GM12878 (cell line): ENCODE results near the gene GPR78. TPM values are rescaled to one million over a fixed set of nuclear protein-coding genes. Genes with fewer than 3 reads are reported as not detected.

ENCODE experiments used
- ATAC-seq: fragments of 200-7000 bp; cut with Tn5 transposase; 3 replicates; pipeline ENCODE4 v1.9.1; 2020; ENCODE audit warnings: mild to moderate bottlenecking, moderate library complexity
- BruUV-seq: library from RNA; stranded (reverse); fragments of 400-500 nt; replicated peaks from 2 replicates; lab custom pipeline; 2021; lab: Mats Ljungman, UMichigan
- CTCF ChIA-PET: fragments of 300-600 bp; sonication (Branson Sonifier 250); formaldehyde crosslinking; extraction: SDS; loops from one replicate; lab custom pipeline; 2021; ENCODE audit warnings: inconsistent platforms; lab: Yijun Ruan, JAX
- POLR2A ChIA-PET: fragments of 350-600 bp; formaldehyde crosslinking; extraction: SDS; loops from one replicate; lab custom pipeline; 2021; ENCODE audit warnings: inconsistent platforms; lab: Charles Lee
- RAD21 ChIA-PET: fragments of 300-600 bp; sonication (Branson Sonifier 250); formaldehyde crosslinking; loops from one replicate; lab custom pipeline; 2023; ENCODE audit warnings: antibody characterized with exemption; ENCODE audit not compliant: unreplicated experiment; lab: Charles Lee
- SMC1A ChIA-PET: fragments of 300-600 bp; sonication (Branson Sonifier 250); formaldehyde crosslinking; loops from one replicate; lab custom pipeline; 2023; ENCODE audit not compliant: unreplicated experiment, uncharacterized antibody; lab: Charles Lee
- DNase-seq: peaks from one replicate; pipeline ENCODE4 v3.0.0-alpha.2; 2011; ENCODE audit warnings: low read depth, low spot score
- FAIRE-seq: peaks from 3 replicates; lab custom pipeline; 2011; peaks lifted over from hg19 to GRCh38; lab: Jason Lieb, UNC
- H2AFZ ChIP-seq: 2 replicates; pipeline ENCODE4 v1.6.0; 2011; ENCODE audit warnings: low read depth, low read length, control low read depth; ENCODE audit not compliant: control insufficient read depth
- H3K27ac ChIP-seq: 2 replicates; pipeline ENCODE4 v1.5.1; 2011; ENCODE audit warnings: control low read depth; ENCODE audit not compliant: control insufficient read depth, insufficient read depth
- H3K27me3 ChIP-seq, 2 experiments: replicated peaks in 1 of 2; 2 replicates each; pipeline versions ENCODE4 v1.6.0 to v1.6.1; 2011; ENCODE audit warnings: low read length in 1 of 2; ENCODE audit not compliant: control insufficient read depth in 2 of 2, insufficient read depth in 2 of 2
- H3K36me3 ChIP-seq, 2 experiments: 2 replicates each; pipeline ENCODE4 v1.5.1; 2011; ENCODE audit warnings: low read length in 1 of 2; ENCODE audit not compliant: control insufficient read depth in 2 of 2, insufficient read depth in 2 of 2
- H3K4me1 ChIP-seq: 2 replicates; pipeline ENCODE4 v1.6.1; 2011; ENCODE audit warnings: mild to moderate bottlenecking, low read length, moderate library complexity, mixed read lengths; ENCODE audit not compliant: control insufficient read depth, insufficient read depth
- H3K4me2 ChIP-seq: 2 replicates; pipeline ENCODE4 v1.6.0; 2011; ENCODE audit warnings: control low read depth; ENCODE audit not compliant: control insufficient read depth, insufficient read depth
- H3K4me3 ChIP-seq: fragments of 200-600 bp; sonication (generic); 2 replicates; pipeline ENCODE4 v1.5.1; 2016
- H3K79me2 ChIP-seq: 2 replicates; pipeline ENCODE4 v1.6.0; 2011; ENCODE audit warnings: low read length; ENCODE audit not compliant: control insufficient read depth, insufficient read depth
- H3K9ac ChIP-seq: 2 replicates; pipeline ENCODE4 v1.8.0; 2011; ENCODE audit warnings: low read length, control low read depth, mixed read lengths; ENCODE audit not compliant: control insufficient read depth, insufficient read depth
- H3K9me3 ChIP-seq: replicated peaks from 3 replicates; pipeline ENCODE4 v1.5.1; 2011; ENCODE audit warnings: mild to moderate bottlenecking, low read length; ENCODE audit not compliant: control insufficient read depth, insufficient read depth
- H4K20me1 ChIP-seq: 2 replicates; pipeline ENCODE4 v1.6.0; 2011; ENCODE audit not compliant: control insufficient read depth, insufficient read depth
- NFXL1 ChIP-seq: fragments of 450-650 bp; IDR thresholded peaks from 2 replicates; pipeline ENCODE4 v1.6.1; 2017; ENCODE audit warnings: antibody characterized with exemption, mild to moderate bottlenecking, borderline replicate concordance
- NR2C1 ChIP-seq: fragments of 450-650 bp; IDR thresholded peaks from 2 replicates; pipeline ENCODE4 v1.6.1; 2017; ENCODE audit warnings: antibody characterized with exemption, mild to moderate bottlenecking, moderate library complexity
- NRF1 ChIP-seq: conservative IDR thresholded peaks from 2 replicates; pipeline ENCODE4 v1.6.1; 2011; ENCODE audit warnings: mild to moderate bottlenecking, low read depth, low read length, improper control_type of control experiment
- PML ChIP-seq: IDR thresholded peaks from 2 replicates; pipeline ENCODE4 v1.6.1; 2012; ENCODE audit warnings: low read length, inconsistent platforms
- POLR2AphosphoS5 ChIP-seq: IDR thresholded peaks from 2 replicates; pipeline ENCODE4 v1.6.1; 2011; ENCODE audit warnings: mild to moderate bottlenecking, low read length, inconsistent platforms
- TARDBP ChIP-seq: IDR thresholded peaks from 2 replicates; pipeline ENCODE4 v1.6.1; 2016; ENCODE audit warnings: borderline replicate concordance
- WGBS: methylation state at CpG from one replicate; pipeline ENCODE4 v1.1.6; 2016; ENCODE audit warnings: low lambda C conversion rate; ENCODE audit not compliant: insufficient replicate concordance, insufficient coverage; ENCODE audit errors: missing lambda C conversion rate; 5-methylcytosine and 5-hydroxymethylcytosine counted together
- in situ Hi-C: fragments of 300-500 bp; cut with MboI; formaldehyde crosslinking; loops from 9 replicates; pipeline ENCODE4 v1.14.3; 2018; ENCODE audit warnings: mixed read lengths
- intact Hi-C: fragments of 100-400 bp; cut with micrococcal nuclease; formaldehyde crosslinking; loops from one replicate; pipeline ENCODE4 v1.14.2; 2022; ENCODE audit not compliant: unreplicated experiment
- polyA plus RNA-seq, 11 experiments: library from polyadenylated mRNA; depleted of rRNA in 4 of 11; unstranded in 6 of 11; stranded (reverse) in 5 of 11; fragments of >200 nt; fragmentation: Nextera tagmentation in 4 of 11; fragmentation: Illumina TruSeq in 1 of 11; extraction: Ambion mirVana in 4 of 11; extraction: Trizol in 1 of 11; gene quantifications; 1 replicate in 1 of 11; 2 replicates in 10 of 11; pipeline versions ENCODE4 v1.2.1 to v1.2.3, GENCODE V29; 2011 to 2016; ENCODE audit warnings: inconsistent platforms in 2 of 11, missing spikeins in 2 of 11, low read depth in 1 of 11
- total RNA-seq, 4 experiments: library from RNA; depleted of rRNA in 3 of 4; stranded (reverse); fragments of >200 nt in 3 of 4; fragmentation: Illumina TruSeq in 1 of 4; extraction: Trizol in 1 of 4; gene quantifications; 2 replicates each; pipeline versions ENCODE4 v1.2.1 to v1.2.3, GENCODE V29; 2013 to 2021

Gene GPR78
- total and polyA plus RNA-seq, 10 of the 15 experiments (the other 5 are each of a cell fraction or from before 2014, with no cell fraction given) = 0.03 TPM; not detected in 9

GRCh38 chr4:8573266-8573665 lies 6.9 kb upstream of the GPR78 start:
- intact Hi-C loops = no loop called here
- TF ChIP-seq NR2C1 (no peak), POLR2AphosphoS5 (no peak)
- TF ChIP-seq, all 136 proteins: peak for 0
- Histone ChIP-seq H3K27me3 (no peaks in the 10 kb centered on the region), H3K4me1 (no peaks in the 10 kb centered on the region), H2AFZ (no peak overlapping the region), H3K36me3 (no peaks in the 10 kb centered on the region), H4K20me1 (no peaks in the 10 kb centered on the region), H3K4me2 (no peak overlapping the region), H3K9me3 (no peaks in the 10 kb centered on the region), H3K4me3 (no peak overlapping the region), H3K27ac (no peak overlapping the region), H3K79me2 (no peaks in the 10 kb centered on the region), H3K9ac (no peak overlapping the region)
- ChIA-PET POLR2A (no interaction called here), RAD21 (no interaction called here), CTCF (interaction anchor here (0.7 kb wide), 1 partner anchor 45 kb away, joined by 3 read pairs; no protein-coding TSS in a partner anchor), SMC1A (no interaction called here)
- in situ Hi-C loops = no loop called here
- ATAC-seq (no peak), DNase-seq (no peak), FAIRE-seq (no peak)
- BruUV-seq = no TSS peak
- 25% methylated on average over 5 of the region's 5 CpGs for WGBS

- no peaks in the 10 kb centered on the region for H3K79me2 ChIP-seq
- H3K9me3 ChIP-seq = no peaks in the 10 kb centered on the region
- ATAC-seq (no peak), DNase-seq (no peak), FAIRE-seq (no peak)
- H3K9ac ChIP-seq = no peak overlapping the region
- no peak overlapping the region for H3K4me2 ChIP-seq
- TF ChIP-seq TARDBP = no peak
- TF ChIP-seq NFXL1 = no peak
- no peak for TF ChIP-seq POLR2AphosphoS5
- TF ChIP-seq PML = no peak
- no peak for TF ChIP-seq NRF1
- TF ChIP-seq, all 136 proteins: peak for 0
- RAD21 ChIA-PET = no interaction called here
- Histone ChIP-seq H3K27ac (no peak overlapping the region), H3K4me3 (no peak overlapping the region), H3K27me3 (no peaks in the 10 kb centered on the region), H3K4me1 (no peaks in the 10 kb centered on the region), H4K20me1 (no peaks in the 10 kb centered on the region), H2AFZ (no peak overlapping the region), H3K36me3 (no peaks in the 10 kb centered on the region)
- CTCF ChIA-PET = no interaction called here
- SMC1A ChIA-PET = interaction anchor here (0.6 kb wide), 1 partner anchor 91 kb away, joined by 3 read pairs; no protein-coding TSS in a partner anchor
- POLR2A ChIA-PET = no interaction called here
- 37% methylated on average over 5 of the region's 5 CpGs for WGBS
- in situ Hi-C loops = no loop called here
- intact Hi-C loops = no loop called here
- no TSS peak for BruUV-seq
Observed at GRCh38 chr4:8574796-8575370, 5.3 kb upstream of the GPR78 start.
